Hippocampal formation (tissue), 2 donors: ENCODE results near the gene COL6A2.
"Not testable (repeated sequence)": the region's sequence is repeated elsewhere in the genome, so short reads cannot be mapped to it uniquely, and the experiment has no call there.

ENCODE experiments used
- DNase-seq, 2 donors: peaks; one replicate each; lab custom pipeline; 2025; lab: John Stamatoyannopoulos, UW

Gene COL6A2

DNA sequence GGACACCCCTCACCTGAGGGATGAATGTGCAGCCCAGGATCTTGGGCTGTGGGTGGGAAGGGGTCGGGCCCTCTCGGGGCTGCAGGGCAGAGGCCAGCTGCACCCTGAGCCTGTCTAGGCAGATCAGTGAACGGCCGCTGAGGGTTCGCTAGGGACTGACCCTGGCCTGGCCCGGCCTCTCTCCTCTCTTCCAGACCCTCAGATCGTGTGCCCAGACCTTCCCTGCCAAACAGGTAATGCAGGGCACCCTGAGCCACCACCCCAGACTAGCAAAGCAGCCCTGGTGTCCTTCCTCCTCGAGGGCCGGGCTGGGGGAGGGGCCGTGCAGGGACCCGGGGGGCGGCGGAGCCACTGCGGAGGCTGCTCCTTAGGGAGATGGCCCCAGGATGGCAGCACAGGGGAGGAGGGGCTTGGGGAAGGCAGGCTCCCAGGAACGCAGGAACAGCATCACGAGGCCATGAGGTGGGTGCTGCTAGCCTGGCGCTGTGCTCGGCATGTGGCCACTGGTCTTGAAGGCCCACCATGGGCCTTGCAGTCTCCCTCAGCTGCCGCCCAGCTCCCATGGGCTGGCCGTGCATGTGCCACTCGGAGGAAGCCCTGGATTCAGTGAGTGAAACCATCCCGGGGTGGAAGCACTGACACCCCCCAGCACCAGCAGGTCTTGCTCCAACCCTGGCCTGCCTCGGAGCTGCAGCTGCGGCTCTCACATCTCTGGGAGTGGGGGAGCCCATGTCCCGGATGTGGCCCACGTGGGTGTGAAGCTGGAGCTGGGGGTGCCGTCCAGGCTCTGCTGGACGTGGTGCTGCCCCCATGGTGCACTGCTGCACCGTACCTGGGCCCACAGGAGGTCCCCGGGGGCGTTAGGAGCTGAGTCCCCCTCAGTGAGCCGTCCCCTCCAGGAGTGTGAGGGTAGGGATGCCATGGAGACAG is 28.7 kb downstream of the COL6A2 start:
- no peak for DNase-seq

DNA sequence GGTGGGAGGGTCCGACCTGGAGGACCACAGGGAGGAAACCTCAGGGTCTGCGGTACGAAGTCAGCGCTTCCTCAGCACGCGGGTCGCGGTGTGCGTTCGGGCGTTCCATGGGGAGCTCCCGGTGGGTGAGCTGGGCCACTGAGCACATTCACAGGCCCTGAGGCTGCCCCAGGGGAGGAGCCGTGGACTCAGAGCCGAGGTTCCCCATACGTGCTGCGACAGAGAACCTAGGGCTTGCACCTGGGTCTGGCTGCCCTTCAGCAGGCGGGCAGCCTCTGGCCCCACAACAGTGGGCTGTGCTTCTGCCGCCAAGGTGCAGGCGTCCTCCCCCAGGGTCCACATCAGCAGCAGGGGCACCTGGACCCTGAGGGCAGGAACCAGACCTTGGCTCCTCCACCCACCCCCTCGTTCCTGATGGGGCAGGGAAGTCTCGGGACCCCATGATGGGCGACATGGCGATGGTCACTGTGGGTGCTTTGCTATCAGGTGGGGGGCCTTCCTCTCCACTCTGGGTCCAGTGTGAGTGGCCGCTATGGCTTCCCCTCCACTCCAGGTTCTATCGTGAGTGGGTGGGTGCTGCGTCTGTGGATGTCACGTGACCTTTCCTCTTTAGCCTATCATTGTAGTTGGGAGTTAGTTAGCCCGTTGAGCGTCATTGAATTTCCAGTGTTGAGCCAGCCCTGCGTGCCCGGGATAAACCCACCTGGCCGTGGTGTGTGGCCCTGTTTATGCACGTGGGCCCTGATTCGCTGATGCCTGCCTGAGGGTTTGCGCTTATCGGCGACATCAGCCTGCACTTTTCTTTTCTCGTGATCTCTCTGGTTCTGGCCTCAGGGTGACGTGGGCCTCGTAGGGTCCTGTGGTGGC is 29.6 kb downstream of the COL6A2 start:
- no peak for DNase-seq

DNA sequence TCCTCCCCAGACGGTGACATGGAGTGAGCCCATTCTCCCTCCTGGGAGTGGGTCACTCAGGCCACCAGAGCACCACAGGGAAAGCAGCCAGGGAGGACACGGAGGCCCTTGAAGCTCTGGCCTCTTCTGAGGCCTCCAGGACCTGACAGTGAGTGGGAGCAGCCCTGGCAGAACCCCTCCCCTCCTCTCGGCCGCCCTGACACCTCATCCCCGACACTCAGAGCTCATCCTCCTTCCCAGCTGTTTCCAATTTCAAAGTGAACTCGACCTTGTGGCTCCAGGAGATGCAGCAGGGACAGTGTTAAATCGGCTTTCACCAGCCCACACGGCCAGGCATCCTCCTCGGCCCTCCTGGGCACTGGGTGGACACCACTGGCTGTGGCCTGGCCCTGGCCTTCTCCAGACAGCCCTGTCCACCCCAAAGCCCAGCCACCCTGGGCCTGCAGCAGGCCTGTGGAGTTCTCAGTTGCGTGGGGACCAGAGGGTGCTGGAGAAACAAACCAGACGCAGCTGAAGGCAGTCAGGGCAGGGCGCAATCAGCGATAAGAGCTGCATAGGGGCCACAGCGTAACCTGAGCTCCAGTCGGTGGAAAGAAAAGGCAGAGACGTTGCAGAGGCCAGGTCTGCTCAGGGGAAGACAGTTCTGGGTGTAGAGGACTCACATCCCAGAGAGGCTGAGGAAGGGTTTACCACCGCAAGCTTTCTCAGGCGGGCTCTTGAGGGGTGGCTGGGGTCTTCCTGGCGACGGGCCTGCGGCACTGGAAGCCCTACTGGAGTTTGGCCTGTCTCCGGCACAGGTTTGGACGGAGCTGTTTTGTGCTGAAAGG is 30.4 kb downstream of the COL6A2 start:
- no peak for DNase-seq

DNA sequence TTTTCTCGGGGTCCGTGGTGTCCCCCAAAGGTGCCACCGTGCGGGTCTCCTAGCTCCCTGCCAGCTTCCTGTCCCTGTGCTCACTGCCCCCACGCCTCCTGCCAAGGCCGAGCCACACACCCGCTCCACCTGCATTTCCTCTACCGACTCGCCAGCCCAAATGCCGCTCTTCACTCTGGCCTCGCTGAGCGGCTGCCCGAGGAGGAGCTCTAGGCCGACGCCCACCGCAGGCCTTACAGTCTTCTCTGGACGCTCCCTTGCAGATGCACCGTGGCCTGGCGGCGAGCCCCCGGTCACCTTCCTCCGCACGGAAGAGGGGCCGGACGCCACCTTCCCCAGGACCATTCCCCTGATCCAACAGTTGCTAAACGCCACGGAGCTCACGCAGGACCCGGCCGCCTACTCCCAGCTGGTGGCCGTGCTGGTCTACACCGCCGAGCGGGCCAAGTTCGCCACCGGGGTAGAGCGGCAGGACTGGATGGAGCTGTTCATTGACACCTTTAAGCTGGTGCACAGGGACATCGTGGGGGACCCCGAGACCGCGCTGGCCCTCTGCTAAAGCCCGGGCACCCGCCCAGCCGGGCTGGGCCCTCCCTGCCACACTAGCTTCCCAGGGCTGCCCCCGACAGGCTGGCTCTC is 31.1 kb downstream of the COL6A2 start:
- no peak for DNase-seq

DNA sequence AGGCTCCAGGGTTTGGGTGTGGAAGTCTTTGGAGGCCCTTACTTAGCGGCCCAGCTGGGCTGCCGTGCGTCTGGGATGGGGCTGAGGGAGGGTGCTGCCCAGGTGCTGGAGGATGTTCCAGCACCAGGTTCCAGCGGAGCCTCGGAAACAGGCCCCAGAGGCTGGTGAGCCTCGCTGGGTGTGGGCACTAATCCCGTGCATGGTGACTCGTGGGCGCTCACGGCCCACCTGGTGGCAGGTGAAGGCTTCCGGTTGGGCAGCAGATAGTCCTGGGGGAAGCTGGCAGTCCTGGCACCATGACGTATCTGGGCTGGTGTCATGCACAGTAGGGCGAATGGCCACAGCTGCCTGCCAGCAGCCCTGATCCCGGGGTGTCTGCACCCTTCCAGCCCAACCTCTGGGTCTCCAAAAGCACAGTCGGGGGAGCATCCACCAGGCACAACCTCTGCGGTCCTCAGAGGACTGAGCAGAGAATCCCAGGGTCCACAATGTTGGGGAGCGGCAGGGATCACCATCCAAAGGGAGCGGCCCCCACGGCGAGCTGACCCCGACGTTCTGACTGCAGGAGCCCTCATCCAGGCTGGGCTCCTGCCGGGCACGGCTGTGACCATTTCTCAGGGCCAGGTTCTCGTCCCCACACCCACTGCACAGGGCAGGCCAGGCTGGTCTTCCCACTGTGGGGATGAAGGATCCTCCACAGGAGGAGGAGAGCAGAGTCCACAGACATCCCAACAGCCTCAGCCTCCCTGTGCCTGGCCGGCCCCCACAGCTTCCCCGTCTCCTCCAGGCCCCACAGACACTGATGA is 32.1 kb downstream of the COL6A2 start:
- no peak for DNase-seq

DNA sequence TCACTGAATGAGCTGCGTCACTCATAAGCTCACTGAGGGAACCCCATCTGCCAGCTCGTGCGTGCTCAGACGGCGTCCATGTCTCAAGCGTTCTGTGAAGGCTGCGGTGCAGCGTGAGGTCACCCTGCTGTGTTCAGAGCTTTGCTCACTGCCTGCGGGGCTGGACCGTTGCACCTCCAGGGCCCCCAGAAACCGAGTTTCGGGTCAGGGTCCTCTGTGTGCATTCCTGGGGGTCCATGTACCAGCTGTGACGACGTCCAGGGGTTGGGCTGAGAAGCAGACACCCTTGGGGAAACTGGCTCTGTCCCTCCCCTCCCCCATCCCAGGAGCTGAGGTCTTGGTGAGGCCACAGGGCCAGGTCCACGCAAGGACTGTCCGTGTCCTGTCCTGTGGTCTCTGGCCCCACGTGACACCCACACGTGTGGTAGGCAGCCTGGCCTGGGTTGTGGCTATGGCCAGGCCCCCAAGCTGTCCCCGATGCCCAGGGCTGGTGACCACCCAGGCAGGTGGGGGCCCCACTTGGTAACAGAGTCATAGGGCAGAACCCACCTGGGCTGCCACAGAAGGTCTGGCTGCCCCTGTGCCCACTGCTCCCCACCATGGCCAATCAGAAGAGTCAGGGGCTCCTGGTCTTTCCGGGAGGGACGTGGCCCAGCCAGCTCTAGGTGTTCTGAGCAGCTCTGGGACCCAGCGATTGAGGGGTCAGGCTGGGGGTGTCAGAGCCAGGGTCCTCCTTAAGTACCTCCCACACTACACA is 33.1 kb downstream of the COL6A2 start:
- no peak for DNase-seq

DNA sequence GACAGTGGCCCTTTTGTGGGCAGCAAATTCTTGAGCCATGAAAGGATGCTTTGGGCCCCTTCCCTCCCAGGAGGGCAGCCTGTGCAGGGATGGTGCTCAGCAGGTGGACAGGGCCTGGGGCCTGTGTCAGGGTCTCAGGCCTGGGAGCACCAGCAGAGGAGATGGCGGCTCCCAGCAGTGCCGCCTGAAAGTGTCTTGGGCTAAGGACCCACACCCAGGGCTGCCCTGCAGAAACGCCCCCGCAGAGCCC is 33.6 kb downstream of the COL6A2 start:
- no peak for DNase-seq

DNA sequence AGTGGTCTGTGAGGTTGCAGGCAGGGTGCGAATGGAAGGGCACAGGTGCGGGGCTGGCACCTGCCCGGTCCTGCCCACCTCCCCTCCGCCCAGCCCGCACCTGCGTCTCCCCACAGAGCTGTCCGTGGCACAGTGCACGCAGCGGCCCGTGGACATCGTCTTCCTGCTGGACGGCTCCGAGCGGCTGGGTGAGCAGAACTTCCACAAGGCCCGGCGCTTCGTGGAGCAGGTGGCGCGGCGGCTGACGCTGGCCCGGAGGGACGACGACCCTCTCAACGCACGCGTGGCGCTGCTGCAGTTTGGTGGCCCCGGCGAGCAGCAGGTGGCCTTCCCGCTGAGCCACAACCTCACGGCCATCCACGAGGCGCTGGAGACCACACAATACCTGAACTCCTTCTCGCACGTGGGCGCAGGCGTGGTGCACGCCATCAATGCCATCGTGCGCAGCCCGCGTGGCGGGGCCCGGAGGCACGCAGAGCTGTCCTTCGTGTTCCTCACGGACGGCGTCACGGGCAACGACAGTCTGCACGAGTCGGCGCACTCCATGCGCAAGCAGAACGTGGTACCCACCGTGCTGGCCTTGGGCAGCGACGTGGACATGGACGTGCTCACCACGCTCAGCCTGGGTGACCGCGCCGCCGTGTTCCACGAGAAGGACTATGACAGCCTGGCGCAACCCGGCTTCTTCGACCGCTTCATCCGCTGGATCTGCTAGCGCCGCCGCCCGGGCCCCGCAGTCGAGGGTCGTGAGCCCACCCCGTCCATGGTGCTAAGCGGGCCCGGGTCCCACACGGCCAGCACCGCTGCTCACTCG is 34.1 kb downstream of the COL6A2 start:
- no peak for DNase-seq

DNA sequence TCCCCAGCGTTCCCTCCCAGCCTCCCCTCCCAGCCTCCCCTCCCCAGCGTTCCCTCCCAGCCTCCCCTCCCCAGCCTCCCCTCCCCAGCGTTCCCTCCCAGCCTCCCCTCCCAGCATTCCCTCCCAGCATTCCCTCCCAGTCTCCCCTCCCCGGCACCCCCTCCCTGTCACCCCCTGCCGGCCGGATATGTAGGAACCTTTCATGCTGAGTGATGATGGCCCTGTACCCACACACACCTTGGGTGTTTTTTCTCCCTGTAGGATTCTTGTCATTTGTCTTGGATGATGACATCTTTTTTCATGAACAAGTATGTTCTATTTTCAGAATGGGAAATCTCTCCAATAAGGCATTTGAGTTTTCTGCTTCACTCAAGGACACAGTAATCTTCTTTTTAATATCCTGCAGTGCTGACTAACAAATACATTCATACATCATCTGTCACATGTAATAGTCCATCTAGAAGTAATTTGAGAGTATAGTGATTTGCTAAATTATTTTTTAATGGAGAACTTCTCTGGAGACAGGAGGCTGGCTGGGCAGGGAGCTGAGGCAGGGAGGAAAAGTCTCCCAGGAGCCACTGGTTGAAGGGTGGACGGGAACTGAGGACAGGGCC is 38.0 kb downstream of the COL6A2 start:
- no peak for DNase-seq

DNA sequence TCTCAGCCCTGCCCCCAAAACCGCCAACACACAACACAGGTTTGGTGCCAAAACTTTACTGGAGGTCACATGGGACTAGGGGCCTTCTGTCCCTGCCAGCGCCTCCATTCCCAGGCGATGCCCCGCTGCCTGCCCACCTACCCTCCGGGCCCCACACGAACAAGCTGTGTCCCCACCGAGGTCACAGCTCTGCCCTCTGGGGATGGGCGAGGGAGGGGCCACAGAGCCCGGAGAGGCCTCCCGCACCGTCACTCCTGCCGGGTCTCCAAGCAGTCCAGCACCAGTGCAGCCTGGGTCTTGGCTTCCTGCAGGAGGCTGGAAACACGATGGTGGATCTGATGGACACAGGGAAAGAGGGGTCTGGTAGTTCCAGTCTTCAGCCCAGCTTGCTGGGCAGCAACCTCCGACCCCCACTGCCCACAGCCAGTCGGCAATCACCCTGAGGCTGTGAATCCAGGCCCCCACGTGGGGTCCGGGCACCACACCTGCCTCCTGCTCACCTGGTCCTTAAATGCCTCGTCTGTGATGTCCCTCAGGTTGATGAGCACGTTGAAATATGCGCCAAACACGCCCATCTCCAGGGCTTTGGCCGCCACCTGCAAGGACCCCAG is 38.9 kb downstream of the COL6A2 start:
- no peak for DNase-seq

DNA sequence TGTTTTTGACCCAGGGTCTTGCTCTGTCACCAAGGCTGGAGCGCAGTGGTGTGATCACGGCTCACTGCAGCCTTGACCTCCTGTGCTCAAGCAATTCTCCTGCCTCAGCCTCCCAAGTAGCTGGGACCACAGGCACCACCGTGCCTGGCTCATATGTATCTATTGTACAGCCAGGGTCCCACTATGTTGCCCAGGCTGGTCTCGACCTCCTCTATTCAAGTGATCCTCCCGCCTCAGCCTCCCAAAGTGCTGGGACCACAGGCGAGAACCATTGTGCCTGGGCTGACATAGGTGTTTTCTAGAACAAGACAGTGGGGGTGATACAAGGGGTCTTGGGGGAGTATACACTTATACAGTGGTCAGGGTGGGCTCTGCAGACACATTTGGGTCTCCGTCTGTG is 40.0 kb downstream of the COL6A2 start:
- DNase-seq: no peak

DNA sequence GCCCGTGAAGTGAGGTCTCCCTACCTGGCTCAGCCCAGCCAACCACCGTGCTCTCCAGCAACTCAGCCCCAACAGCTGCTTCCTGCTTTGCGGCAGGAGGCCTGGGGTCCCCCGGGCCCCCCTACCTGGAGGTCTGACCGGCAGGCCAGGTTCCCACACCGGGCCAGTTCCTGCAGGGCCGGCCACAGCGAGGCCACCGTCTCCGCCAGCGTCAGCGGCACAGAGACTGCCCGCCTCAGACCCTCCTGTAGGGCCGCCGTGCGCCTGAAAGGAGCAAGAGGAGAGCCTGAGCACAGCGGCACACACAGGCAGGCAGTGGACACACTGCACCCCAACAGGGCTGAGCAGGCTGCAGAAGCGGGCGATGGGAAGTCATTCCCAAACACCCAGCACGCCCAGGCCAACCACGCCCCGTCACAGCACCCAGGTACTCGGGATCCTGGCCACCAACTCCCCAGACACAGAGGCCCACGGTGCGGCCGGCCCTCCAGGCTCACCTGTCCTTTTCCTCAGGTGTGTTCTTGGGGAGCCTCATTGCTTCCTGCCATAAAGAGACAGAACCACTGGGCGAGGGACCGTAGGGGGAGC is 40.6 kb downstream of the COL6A2 start:
- DNase-seq: no peak

DNA sequence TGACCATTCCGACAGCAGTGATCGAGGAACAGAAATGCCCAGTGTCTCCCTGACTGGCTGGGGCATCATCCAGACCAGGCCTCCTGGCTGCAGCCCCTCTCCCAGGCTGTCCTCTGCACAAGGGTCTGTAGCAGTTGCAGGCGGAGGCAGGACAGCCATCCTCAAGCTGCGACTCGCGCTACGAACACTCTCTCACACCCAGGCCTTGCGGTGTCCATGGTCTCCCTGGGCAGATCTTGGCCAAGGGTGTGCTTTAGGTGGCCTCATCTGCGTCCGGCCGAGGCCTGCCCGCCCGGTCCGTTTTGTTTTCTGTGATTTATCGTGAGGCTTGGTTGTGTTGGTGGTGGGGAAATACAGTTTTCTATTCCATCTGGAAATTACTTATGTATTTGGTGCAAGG is 41.8 kb downstream of the COL6A2 start:
- no peak for DNase-seq

DNA sequence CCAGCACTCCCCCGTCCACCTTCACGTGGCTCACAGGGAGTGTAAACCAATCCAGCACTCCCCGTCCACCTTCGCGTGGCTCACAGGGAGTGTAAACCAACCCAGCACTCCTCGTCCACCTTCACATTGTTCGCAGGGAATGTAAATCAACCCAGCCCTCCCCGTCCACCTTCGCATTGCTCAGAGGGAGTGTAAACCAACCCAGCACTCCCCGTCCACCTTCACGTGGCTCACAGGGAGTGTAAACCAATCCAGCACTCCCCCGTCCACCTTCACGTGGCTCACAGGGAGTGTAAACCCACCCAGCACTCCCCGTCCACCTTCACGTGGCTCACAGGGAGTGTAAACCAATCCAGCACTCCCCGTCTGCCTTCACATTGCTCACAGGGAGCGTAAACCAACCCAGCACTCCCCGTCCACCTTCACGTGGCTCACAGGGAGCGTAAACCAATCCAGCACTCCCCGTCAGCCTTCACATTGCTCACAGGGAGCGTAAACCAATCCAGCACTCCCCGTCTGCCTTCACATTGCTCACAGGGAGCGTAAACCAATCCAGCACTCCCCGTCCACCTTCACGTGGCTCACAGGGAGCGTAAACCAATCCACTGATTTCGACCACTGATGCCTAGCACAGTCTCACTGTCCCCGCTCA is 42.6 kb downstream of the COL6A2 start:
- DNase-seq: not testable (repeated sequence)

DNA sequence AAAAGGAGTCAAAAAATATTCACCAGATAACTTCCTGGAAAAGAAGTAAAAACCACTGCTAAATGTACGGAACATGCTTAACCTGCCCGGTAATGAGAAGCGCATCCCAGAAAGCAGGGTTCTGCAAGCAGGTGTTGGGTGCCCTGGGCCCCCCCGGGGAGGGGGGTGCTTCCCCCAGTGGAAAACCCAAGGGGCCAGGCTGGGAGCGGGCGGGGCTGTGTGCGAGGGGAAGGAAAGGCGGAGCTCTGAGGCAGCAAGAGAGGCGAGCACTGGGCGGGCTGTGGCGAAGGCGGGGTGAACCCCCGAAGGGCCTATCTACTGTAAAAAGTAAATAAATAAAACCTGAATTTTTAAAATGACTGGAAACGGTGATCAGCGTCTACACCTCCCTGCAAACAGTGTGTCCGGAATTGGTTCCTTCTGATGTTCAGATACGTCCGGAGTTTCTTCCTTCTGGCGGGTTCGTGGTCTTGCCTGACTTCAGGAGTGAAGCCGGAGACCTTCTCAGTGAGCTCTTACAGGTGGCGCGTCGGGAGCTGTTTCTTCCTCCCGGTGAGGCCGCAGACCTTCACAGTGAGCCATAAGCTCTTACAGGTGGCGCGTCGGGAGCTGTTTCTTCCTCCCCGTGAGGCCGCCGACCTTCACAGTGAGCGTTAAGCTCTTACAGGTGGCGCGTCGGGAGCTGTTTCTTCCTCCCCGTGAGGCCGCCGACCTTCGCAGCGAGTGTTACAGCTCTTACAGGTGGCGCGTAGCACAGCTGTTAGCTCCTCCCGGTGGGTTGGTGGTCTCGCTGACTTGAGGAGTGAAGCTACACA is 44.1 kb downstream of the COL6A2 start:
- DNase-seq: no peak

DNA sequence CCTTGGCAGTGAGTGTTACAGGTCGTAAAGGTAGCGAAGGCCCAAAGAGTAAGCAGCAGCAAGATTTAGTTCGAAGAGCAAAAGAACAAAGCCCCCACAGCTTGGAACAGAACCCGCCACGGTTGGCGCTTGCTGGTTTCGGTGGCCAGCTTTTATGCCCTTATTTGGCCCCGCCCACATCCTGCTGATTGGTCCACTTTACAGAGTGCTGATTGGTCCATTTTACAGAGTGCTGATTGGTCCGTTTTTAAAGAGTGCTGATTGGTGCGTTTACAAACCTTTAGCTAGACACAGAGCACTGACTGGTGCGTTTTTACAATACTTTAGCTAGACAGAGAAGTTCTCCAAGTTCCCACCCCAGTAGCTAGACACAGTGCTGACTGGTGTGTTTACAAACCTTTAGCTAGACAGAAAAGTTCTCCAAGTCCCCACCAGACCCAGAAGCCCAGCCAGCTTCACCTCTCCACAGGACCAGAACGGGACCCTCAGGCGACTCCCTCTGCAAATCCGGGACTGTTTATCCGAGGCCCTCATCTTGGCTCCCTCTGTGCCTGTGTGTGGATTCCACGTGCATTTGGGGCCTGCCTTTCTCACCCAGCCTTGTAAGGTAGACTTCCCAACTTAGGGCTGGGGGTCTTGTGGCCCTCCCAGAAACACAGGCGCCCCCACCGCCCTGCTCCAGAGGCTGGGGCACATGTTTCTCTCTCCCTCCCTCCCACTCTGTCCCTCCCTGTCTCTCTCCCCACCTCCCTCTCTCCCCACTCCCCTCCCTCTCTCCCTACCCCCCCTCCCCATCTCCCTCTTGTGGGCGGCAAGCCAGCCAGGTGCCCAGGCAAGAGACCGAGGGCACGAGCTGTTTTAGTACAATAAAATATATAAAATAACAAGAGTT is 44.9 kb downstream of the COL6A2 start:
- DNase-seq: no peak
